WTC11 (cell line): ENCODE data around the gene SLC1A7. TPM values are rescaled to one million over a fixed set of nuclear protein-coding genes. Genes with fewer than 3 reads are reported as not detected.

Experiments used
- ATAC-seq: fragments of 200-7000 bp; cut with Tn5 transposase; 2 replicates; pipeline ENCODE4 v1.10.0; 2021; ENCODE audit warnings: mild to moderate bottlenecking, moderate library complexity
- CTCF ChIA-PET: fragments of 300-600 bp; sonication (Branson Sonifier 250); formaldehyde crosslinking; loops from one replicate; lab custom pipeline; 2021; ENCODE audit warnings: antibody characterized with exemption; lab: Charles Lee
- POLR2A ChIA-PET: fragments of 350-600 bp; sonication (Branson Sonifier 250); formaldehyde crosslinking; loops from one replicate; lab custom pipeline; 2021; ENCODE audit warnings: antibody characterized with exemption; lab: Charles Lee
- DNase-seq: peaks from one replicate; pipeline ENCODE4 v3.0.0; 2021; ENCODE audit warnings: low spot score
- H3K27ac Mint-ChIP-seq: 2 replicates; pipeline ENCODE4 v1.8.0; 2021; ENCODE audit warnings: mixed read lengths
- H3K27me3 Mint-ChIP-seq: 2 replicates; pipeline ENCODE4 v1.8.0; 2021; ENCODE audit warnings: low read depth, mild to moderate bottlenecking, moderate library complexity, mixed read lengths
- H3K36me3 Mint-ChIP-seq: 2 replicates; pipeline ENCODE4 v1.8.0; 2021; ENCODE audit warnings: mixed read lengths
- H3K4me1 Mint-ChIP-seq: 2 replicates; pipeline ENCODE4 v1.8.0; 2022; ENCODE audit warnings: mixed read lengths
- H3K4me3 Mint-ChIP-seq: 2 replicates; pipeline ENCODE4 v1.8.0; 2021; ENCODE audit warnings: mild to moderate bottlenecking, moderate library complexity, mixed read lengths
- H3K9me3 Mint-ChIP-seq: 2 replicates; pipeline ENCODE4 v1.8.0; 2021; ENCODE audit warnings: mixed read lengths
- ETV6 ChIP-seq: sonication (generic); formaldehyde crosslinking; IDR thresholded peaks from 2 replicates; pipeline ENCODE4 v1.8.1; 2022; ENCODE audit warnings: mild to moderate bottlenecking, missing genetic modification reagents
- FOXJ3 ChIP-seq: sonication (generic); formaldehyde crosslinking; IDR thresholded peaks from 2 replicates; pipeline ENCODE4 v1.9.0; 2021; ENCODE audit warnings: missing genetic modification reagents, mild to moderate bottlenecking, borderline replicate concordance
- FOXK1 ChIP-seq: sonication (generic); formaldehyde crosslinking; IDR thresholded peaks from 2 replicates; pipeline ENCODE4 v1.8.0; 2022; ENCODE audit warnings: mild to moderate bottlenecking, moderate library complexity, missing genetic modification reagents
- GRHL2 ChIP-seq: fragments of 250-450 bp; sonication (Bioruptor Pico); IDR thresholded peaks from 2 replicates; pipeline ENCODE4 v1.8.0; 2022; ENCODE audit warnings: mild to moderate bottlenecking, moderate library complexity; ENCODE audit not compliant: insufficient replicate concordance, severe bottlenecking
- GTF2I ChIP-seq: fragments of 250-450 bp; sonication (Bioruptor Pico); conservative IDR thresholded peaks from 2 replicates; pipeline ENCODE4 v1.4.0; 2021; ENCODE audit warnings: mild to moderate bottlenecking
- MXD4 ChIP-seq: fragments of 250-450 bp; sonication (Bioruptor Pico); IDR thresholded peaks from 2 replicates; pipeline ENCODE4 v1.8.0; 2021; ENCODE audit warnings: mild to moderate bottlenecking, moderate library complexity, borderline replicate concordance
- NFATC4 ChIP-seq: fragments of 250-450 bp; sonication (Bioruptor Pico); IDR thresholded peaks from 2 replicates; pipeline ENCODE4 v1.9.0; 2021; ENCODE audit warnings: mild to moderate bottlenecking
- RELA ChIP-seq: sonication (generic); formaldehyde crosslinking; IDR thresholded peaks from 2 replicates; pipeline ENCODE4 v1.8.1; 2022; ENCODE audit warnings: missing genetic modification reagents, mild to moderate bottlenecking, borderline replicate concordance
- RORB ChIP-seq: fragments of 250-450 bp; sonication (Bioruptor Pico); IDR thresholded peaks from 2 replicates; pipeline ENCODE4 v1.9.0; 2021; ENCODE audit warnings: mild to moderate bottlenecking
- TP53 ChIP-seq: sonication (generic); formaldehyde crosslinking; IDR thresholded peaks from 2 replicates; pipeline ENCODE4 v1.8.1; 2023; ENCODE audit warnings: mild to moderate bottlenecking, missing genetic modification reagents
- total RNA-seq: library from RNA; stranded (reverse); gene quantifications from 3 replicates; pipeline ENCODE4 v1.2.3, GENCODE V29; 2021
- TF ChIP-seq, protein P1 (sequence below): sonication (generic); formaldehyde crosslinking; IDR thresholded peaks from 2 replicates; pipeline ENCODE4 v1.8.0; 2022; ENCODE audit warnings: mild to moderate bottlenecking, missing genetic modification reagents
- TF ChIP-seq, protein P2 (sequence below): sonication (generic); formaldehyde crosslinking; IDR thresholded peaks from 2 replicates; pipeline ENCODE4 v1.8.0; 2023; ENCODE audit warnings: missing genetic modification reagents
- TF ChIP-seq, protein P3 (sequence below): sonication (generic); formaldehyde crosslinking; IDR thresholded peaks from 2 replicates; pipeline ENCODE4 v1.8.0; 2023; ENCODE audit warnings: missing genetic modification reagents, mild to moderate bottlenecking, borderline replicate concordance
- TF ChIP-seq, protein P4 (sequence below): sonication (generic); formaldehyde crosslinking; IDR thresholded peaks from 2 replicates; pipeline ENCODE4 v1.8.0; 2022; ENCODE audit warnings: mild to moderate bottlenecking, missing genetic modification reagents
- TF ChIP-seq, protein P5 (sequence below): sonication (generic); formaldehyde crosslinking; IDR thresholded peaks from 2 replicates; pipeline ENCODE4 v1.8.0; 2022; ENCODE audit warnings: mild to moderate bottlenecking, missing genetic modification reagents
- TF ChIP-seq, protein P6 (sequence below): sonication (generic); formaldehyde crosslinking; IDR thresholded peaks from 2 replicates; pipeline ENCODE4 v1.8.0; 2022; ENCODE audit warnings: missing genetic modification reagents

The SLC1A7 gene
- total RNA-seq, 1 experiment from 2014 or later, result not detected

DNA sequence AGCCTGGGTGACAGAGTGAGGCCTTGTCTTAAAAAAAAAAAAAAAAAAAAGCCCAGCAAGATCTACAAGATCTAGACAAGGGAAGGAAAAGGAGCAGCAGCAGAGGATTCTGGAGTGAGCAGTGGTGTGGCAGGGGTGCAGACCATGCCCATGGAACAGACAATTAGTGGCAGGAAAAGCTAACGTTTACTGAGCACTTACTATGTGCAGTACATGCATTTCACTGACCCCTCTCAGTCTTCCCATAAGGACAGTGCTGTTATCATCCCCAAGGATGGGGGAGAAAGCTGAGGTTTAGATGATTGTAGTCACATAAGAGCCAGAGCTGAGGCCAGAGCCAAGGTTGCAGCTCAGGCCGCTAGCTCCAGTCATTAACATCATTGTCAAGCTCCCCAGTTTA is 74.6 kb downstream of the SLC1A7 start:
- H3K4me3 Mint-ChIP-seq, result no peak overlapping the region
- 0 out of 2 replicates have a peak, but pooled peaks cover 5% of the 10 kb centered on the region for H3K4me1 Mint-ChIP-seq
- no peak overlapping the region for H3K27ac Mint-ChIP-seq
- no peaks in the 10 kb centered on the region for H3K36me3 Mint-ChIP-seq
- TF ChIP-seq MXD4 (CRISPR knock-in tag), result no peak
- TF ChIP-seq, protein P1, sequence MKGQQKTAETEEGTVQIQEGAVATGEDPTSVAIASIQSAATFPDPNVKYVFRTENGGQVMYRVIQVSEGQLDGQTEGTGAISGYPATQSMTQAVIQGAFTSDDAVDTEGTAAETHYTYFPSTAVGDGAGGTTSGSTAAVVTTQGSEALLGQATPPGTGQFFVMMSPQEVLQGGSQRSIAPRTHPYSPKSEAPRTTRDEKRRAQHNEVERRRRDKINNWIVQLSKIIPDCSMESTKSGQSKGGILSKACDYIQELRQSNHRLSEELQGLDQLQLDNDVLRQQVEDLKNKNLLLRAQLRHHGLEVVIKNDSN, result no peak
- TF ChIP-seq FOXK1 (CRISPR knock-in tag), result no peak
- no peak for TF ChIP-seq ETV6 (CRISPR knock-in tag)
- no peak for TF ChIP-seq FOXJ3 (CRISPR knock-in tag)
- TF ChIP-seq, protein P2, sequence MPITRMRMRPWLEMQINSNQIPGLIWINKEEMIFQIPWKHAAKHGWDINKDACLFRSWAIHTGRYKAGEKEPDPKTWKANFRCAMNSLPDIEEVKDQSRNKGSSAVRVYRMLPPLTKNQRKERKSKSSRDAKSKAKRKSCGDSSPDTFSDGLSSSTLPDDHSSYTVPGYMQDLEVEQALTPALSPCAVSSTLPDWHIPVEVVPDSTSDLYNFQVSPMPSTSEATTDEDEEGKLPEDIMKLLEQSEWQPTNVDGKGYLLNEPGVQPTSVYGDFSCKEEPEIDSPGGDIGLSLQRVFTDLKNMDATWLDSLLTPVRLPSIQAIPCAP (CRISPR knock-in tag), result no peak
- TF ChIP-seq, protein P3, sequence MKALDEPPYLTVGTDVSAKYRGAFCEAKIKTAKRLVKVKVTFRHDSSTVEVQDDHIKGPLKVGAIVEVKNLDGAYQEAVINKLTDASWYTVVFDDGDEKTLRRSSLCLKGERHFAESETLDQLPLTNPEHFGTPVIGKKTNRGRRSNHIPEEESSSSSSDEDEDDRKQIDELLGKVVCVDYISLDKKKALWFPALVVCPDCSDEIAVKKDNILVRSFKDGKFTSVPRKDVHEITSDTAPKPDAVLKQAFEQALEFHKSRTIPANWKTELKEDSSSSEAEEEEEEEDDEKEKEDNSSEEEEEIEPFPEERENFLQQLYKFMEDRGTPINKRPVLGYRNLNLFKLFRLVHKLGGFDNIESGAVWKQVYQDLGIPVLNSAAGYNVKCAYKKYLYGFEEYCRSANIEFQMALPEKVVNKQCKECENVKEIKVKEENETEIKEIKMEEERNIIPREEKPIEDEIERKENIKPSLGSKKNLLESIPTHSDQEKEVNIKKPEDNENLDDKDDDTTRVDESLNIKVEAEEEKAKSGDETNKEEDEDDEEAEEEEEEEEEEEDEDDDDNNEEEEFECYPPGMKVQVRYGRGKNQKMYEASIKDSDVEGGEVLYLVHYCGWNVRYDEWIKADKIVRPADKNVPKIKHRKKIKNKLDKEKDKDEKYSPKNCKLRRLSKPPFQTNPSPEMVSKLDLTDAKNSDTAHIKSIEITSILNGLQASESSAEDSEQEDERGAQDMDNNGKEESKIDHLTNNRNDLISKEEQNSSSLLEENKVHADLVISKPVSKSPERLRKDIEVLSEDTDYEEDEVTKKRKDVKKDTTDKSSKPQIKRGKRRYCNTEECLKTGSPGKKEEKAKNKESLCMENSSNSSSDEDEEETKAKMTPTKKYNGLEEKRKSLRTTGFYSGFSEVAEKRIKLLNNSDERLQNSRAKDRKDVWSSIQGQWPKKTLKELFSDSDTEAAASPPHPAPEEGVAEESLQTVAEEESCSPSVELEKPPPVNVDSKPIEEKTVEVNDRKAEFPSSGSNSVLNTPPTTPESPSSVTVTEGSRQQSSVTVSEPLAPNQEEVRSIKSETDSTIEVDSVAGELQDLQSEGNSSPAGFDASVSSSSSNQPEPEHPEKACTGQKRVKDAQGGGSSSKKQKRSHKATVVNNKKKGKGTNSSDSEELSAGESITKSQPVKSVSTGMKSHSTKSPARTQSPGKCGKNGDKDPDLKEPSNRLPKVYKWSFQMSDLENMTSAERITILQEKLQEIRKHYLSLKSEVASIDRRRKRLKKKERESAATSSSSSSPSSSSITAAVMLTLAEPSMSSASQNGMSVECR (CRISPR knock-in tag), result no peak
- TF ChIP-seq TP53 (CRISPR knock-in tag), result no peak
- TF ChIP-seq, protein P4, sequence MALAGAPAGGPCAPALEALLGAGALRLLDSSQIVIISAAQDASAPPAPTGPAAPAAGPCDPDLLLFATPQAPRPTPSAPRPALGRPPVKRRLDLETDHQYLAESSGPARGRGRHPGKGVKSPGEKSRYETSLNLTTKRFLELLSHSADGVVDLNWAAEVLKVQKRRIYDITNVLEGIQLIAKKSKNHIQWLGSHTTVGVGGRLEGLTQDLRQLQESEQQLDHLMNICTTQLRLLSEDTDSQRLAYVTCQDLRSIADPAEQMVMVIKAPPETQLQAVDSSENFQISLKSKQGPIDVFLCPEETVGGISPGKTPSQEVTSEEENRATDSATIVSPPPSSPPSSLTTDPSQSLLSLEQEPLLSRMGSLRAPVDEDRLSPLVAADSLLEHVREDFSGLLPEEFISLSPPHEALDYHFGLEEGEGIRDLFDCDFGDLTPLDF, result no peak
- no peak for TF ChIP-seq RELA
- TF ChIP-seq GTF2I (CRISPR knock-in tag), result no peak
- TF ChIP-seq, protein P5, sequence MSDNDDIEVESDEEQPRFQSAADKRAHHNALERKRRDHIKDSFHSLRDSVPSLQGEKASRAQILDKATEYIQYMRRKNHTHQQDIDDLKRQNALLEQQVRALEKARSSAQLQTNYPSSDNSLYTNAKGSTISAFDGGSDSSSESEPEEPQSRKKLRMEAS, result no peak
- ATAC-seq (no peak), DNase-seq (no peak)
- CTCF ChIA-PET, result interaction anchor here (1.3 kb wide), 1 partner anchor 114 kb away, joined by 4 read pairs; no protein-coding TSS in a partner anchor
- no peaks in the 10 kb centered on the region for H3K9me3 Mint-ChIP-seq
- POLR2A ChIA-PET, result interaction anchor here (0.8 kb wide), 1 partner anchor 833 kb away, joined by 3 read pairs; no protein-coding TSS in a partner anchor
- peaks cover 28% of the 10 kb centered on the region for H3K27me3 Mint-ChIP-seq

DNA sequence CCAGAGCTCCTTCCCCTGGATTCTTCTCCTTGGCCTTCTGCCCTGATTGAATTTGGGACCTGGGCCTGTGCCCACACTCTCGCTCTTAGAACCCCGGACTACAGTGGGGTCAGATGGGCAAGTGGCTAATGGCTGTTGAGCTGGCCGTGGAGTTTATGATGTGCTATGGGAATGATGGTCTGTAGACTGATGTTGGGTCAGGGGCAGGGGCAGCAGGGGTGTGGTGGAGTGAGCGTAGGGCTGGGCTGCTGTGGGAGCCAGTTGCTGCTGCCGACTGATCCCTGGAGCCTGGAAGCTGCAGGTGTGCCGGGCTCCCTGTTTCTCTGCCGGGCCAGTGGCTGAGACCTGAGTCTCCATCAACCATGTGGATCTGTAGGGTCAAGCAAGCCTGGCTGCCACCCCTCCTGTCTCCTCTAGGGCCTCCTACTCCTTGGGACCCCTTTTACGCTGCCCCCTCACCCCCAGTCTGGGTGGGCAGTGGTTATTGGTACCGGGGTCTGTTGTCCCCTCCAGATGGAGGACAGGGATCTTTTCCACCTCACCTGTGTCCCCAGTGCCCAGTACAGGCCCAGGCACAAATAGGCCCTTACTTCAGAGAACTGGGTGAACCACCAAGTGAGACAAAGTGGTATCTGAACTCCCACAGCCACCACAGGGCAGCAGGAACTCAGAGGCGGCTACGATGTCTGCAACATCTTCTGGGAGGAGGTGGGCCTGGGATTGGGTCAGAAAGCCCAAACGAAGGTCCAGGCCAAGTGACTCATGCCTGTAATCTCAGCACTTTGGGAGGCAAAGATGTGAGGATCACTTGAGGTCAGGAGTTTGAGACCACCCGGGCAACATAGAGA is 75.3 kb downstream of the SLC1A7 start:
- Mint-ChIP-seq H3K9me3 (no peaks in the 10 kb centered on the region), H3K4me3 (no peak overlapping the region), H3K36me3 (no peaks in the 10 kb centered on the region), H3K27me3 (peaks cover 35% of the 10 kb centered on the region), H3K27ac (no peak overlapping the region), H3K4me1 (0 out of 2 replicates have a peak, but pooled peaks cover 5% of the 10 kb centered on the region)
- ChIA-PET CTCF (interaction anchor here (1.3 kb wide), 1 partner anchor 12 kb away, joined by 3 read pairs; no protein-coding TSS in a partner anchor), POLR2A (interaction anchor here (0.8 kb wide), 1 partner anchor 834 kb away, joined by 3 read pairs; no protein-coding TSS in a partner anchor)
- ATAC-seq (no peak), DNase-seq (peak; percentile 7)
- TF ChIP-seq GRHL2 (no peak), NFATC4 (no peak), RORB (CRISPR knock-in tag) (no peak)
- TF ChIP-seq, protein P6, sequence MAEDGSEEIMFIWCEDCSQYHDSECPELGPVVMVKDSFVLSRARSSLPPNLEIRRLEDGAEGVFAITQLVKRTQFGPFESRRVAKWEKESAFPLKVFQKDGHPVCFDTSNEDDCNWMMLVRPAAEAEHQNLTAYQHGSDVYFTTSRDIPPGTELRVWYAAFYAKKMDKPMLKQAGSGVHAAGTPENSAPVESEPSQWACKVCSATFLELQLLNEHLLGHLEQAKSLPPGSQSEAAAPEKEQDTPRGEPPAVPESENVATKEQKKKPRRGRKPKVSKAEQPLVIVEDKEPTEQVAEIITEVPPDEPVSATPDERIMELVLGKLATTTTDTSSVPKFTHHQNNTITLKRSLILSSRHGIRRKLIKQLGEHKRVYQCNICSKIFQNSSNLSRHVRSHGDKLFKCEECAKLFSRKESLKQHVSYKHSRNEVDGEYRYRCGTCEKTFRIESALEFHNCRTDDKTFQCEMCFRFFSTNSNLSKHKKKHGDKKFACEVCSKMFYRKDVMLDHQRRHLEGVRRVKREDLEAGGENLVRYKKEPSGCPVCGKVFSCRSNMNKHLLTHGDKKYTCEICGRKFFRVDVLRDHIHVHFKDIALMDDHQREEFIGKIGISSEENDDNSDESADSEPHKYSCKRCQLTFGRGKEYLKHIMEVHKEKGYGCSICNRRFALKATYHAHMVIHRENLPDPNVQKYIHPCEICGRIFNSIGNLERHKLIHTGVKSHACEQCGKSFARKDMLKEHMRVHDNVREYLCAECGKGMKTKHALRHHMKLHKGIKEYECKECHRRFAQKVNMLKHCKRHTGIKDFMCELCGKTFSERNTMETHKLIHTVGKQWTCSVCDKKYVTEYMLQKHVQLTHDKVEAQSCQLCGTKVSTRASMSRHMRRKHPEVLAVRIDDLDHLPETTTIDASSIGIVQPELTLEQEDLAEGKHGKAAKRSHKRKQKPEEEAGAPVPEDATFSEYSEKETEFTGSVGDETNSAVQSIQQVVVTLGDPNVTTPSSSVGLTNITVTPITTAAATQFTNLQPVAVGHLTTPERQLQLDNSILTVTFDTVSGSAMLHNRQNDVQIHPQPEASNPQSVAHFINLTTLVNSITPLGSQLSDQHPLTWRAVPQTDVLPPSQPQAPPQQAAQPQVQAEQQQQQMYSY (CRISPR knock-in tag), result no peak
- TF ChIP-seq, protein P3 (CRISPR knock-in tag), result no peak
